ENCODE results near the gene PRSS21.

DNA sequence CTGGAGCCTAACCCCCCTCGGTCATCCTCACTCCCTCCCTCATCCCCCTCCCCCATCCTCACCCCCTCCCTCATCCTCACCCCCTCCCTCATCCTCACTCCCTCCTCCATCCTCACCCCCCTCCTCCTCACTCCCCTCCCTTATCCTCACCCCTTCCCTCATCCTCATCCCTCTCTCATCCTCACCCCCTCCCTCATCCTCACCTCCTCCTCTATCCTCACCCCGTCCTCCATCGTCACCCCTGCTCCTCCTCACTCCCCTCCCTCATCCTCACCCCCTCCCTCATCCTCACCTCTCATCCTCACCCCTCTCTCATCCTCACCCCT lies 30.2 kb upstream of the PRSS21 start:
- TF ChIP-seq, protein P1, sequence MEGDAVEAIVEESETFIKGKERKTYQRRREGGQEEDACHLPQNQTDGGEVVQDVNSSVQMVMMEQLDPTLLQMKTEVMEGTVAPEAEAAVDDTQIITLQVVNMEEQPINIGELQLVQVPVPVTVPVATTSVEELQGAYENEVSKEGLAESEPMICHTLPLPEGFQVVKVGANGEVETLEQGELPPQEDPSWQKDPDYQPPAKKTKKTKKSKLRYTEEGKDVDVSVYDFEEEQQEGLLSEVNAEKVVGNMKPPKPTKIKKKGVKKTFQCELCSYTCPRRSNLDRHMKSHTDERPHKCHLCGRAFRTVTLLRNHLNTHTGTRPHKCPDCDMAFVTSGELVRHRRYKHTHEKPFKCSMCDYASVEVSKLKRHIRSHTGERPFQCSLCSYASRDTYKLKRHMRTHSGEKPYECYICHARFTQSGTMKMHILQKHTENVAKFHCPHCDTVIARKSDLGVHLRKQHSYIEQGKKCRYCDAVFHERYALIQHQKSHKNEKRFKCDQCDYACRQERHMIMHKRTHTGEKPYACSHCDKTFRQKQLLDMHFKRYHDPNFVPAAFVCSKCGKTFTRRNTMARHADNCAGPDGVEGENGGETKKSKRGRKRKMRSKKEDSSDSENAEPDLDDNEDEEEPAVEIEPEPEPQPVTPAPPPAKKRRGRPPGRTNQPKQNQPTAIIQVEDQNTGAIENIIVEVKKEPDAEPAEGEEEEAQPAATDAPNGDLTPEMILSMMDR (IDR thresholded peaks at IDR 0.05; ENCODE audit: insufficient read depth, low read length) = no peak
- TF ChIP-seq REST (IDR thresholded peaks at IDR 0.05; ENCODE audit: insufficient replicate concordance, low read depth) = no peak
